NCI-H748 treated with DMSO at 0.1 percent for 48 hours (cell line): ENCODE results near the gene KRT82.

Experiments
- DNase-seq: peaks from one replicate; lab custom pipeline; 2025; lab: John Stamatoyannopoulos, UW

Gene KRT82

GRCh38 chr12:52435659-52435999 lies 29.5 kb upstream of the KRT82 start:
- no peak for DNase-seq

- no peak for DNase-seq
Measured at GRCh38 chr12:52434760-52435530, 28.8 kb upstream of the KRT82 start.

- DNase-seq, result no peak
Measured at GRCh38 chr12:52434081-52434733, 28.1 kb upstream of the KRT82 start, which contains the start of gene KRT75. Gene KRT75, minus strand, starts transcription at chr12:52434371. Its CDS starts 67 bp downstream, at chr12:52434304.

- no peak for DNase-seq
Measured at GRCh38 chr12:52433501-52434080, 27.5 kb upstream of the KRT82 start.

- DNase-seq, result no peak
Measured at GRCh38 chr12:52432559-52433207, 26.5 kb upstream of the KRT82 start.

- DNase-seq, result no peak
Measured at GRCh38 chr12:52428121-52428520, 22.0 kb upstream of the KRT82 start.

- DNase-seq, result no peak
Measured at GRCh38 chr12:52427083-52427482, 20.9 kb upstream of the KRT82 start.

- no peak for DNase-seq
Measured at GRCh38 chr12:52426034-52426433, 19.9 kb upstream of the KRT82 start.

GRCh38 chr12:52425466-52425865 lies 19.3 kb upstream of the KRT82 start:
- DNase-seq, result no peak

- DNase-seq, result no peak
Measured at GRCh38 chr12:52423661-52424500, 17.7 kb upstream of the KRT82 start.

GRCh38 chr12:52423035-52423434 lies 16.9 kb upstream of the KRT82 start:
- DNase-seq, result no peak

GRCh38 chr12:52419656-52420055 lies 13.5 kb upstream of the KRT82 start:
- DNase-seq, result no peak

- DNase-seq, result no peak
Measured at GRCh38 chr12:52418576-52419110, 12.5 kb upstream of the KRT82 start.

GRCh38 chr12:52417740-52418139 lies 11.6 kb upstream of the KRT82 start:
- peak; percentile 32 for DNase-seq

- DNase-seq, result no peak
Measured at GRCh38 chr12:52416795-52417194, 10.7 kb upstream of the KRT82 start.

GRCh38 chr12:52415870-52416750 lies 10.0 kb upstream of the KRT82 start:
- DNase-seq, result no peak

- DNase-seq, result no peak
Measured at GRCh38 chr12:52414936-52415335, 8.8 kb upstream of the KRT82 start.

GRCh38 chr12:52413782-52414345 lies 7.7 kb upstream of the KRT82 start:
- DNase-seq, result no peak

GRCh38 chr12:52413202-52413601 lies 7.1 kb upstream of the KRT82 start:
- DNase-seq, result no peak

- no peak for DNase-seq
Measured at GRCh38 chr12:52411815-52412214, 5.7 kb upstream of the KRT82 start.
